ENCODE data around the gene DAZAP1. TPM values are rescaled to one million over a fixed set of nuclear protein-coding genes. Genes with fewer than 3 reads are reported as not detected.

Gene DAZAP1
- polyA plus RNA-seq, 1 of the 3 experiments (the other 2 are of a cell fraction) = 54.3 TPM

DNA sequence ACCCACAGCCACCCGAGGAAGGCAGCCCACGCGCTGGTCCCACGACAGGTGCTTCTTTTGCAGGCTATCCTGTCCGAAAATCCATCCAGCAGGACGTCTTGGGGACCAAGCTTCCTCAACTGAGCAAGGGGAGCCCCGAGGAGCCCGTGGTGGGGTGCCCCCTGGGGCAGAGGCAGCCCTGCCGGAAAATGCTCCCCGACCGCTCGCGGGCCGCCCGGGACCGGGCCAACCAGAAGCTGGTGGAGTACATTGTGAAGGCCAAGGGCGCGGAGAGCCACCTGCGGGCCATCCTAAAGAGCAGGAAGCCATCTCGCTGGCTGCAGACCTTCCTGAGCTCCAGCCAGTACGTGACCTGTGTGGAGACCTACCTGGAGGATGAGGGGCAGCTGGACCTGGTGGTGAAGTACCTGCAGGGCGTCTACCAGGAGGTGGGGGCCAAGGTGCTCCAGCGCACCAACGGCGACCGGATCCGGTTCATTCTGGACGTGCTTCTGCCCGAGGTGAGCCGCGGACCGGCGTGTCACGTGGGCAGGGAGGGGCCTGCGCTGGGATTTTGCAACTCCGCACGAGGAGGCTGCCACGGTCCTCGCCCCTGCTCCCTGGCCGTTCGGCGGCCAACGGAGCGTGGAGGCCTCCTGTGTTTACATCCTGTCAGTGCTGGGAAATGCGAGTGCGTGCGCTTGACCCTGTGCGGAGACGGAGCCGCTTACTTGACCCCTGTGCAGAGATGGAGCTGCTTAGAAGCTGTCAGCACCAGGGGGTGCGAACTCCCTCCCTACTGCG is 36.6 kb upstream of the DAZAP1 start (continued):
- TF ChIP-seq, protein P1, sequence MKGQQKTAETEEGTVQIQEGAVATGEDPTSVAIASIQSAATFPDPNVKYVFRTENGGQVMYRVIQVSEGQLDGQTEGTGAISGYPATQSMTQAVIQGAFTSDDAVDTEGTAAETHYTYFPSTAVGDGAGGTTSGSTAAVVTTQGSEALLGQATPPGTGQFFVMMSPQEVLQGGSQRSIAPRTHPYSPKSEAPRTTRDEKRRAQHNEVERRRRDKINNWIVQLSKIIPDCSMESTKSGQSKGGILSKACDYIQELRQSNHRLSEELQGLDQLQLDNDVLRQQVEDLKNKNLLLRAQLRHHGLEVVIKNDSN (IDR thresholded peaks at IDR 0.05; ENCODE audit: borderline replicate concordance, low read depth) = no peak

DNA sequence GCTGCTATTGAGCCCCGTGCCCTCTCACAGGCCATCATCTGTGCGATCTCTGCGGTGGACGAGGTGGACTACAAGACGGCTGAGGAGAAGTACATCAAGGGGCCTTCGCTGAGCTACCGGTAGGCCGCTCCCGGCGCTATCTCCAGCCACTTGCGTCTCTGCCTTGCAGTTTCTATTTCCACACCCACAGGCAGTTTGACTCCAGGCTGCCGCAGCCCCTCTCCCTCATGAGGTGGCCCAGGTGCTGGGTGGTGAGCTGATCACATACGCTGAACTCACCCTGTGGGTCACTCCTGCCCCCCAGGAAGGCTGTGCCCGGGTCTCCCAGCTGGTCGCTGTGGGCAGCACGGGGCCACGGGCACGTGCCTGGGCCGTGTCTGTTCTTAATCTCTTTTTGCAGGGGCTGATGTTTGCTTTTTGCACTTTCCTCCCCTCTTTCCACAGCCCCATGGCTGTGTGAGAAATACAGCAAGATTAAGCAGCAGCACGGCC is 34.3 kb upstream of the DAZAP1 start:
- 92% methylated on average over 19 of the region's 20 CpGs for WGBS (ENCODE audit: low lambda C conversion rate)

More for the DNA sequence above, 34.3 kb upstream of the DAZAP1 start:
- H3K79me2 ChIP-seq (ENCODE audit: insufficient read depth) = no peaks in the 10 kb centered on the region
- H3K4me3 ChIP-seq (ENCODE audit: low read depth in 2 of 2, low read length in 1 of 2) = no peak overlapping the region
- H4K20me1 ChIP-seq (ENCODE audit: insufficient read depth) = no peaks in the 10 kb centered on the region
- ChIA-PET POLR2A (interaction anchor here (1.0 to 1.5 kb wide), 2 partner anchors 10 to 104 kb away, joined by 4 to 7 read pairs; partner anchors contain the start of genes CIRBP and NDUFS7), CTCF (interaction anchor here (0.8 to 7.4 kb wide), 12 partner anchors 8 to 129 kb away, joined by 3 to 81 read pairs (median 6); no protein-coding TSS in a partner anchor)
- H3K27me3 ChIP-seq (ENCODE audit: insufficient read depth) = no peaks in the 10 kb centered on the region
- TF ChIP-seq NRF1 (IDR thresholded peaks at IDR 0.05; ENCODE audit: low read depth, low read length) (no peak), MXI1 (IDR thresholded peaks at IDR 0.05; ENCODE audit: low read depth, low read length) (no peak), RXRA (IDR thresholded peaks at IDR 0.05; ENCODE audit: borderline replicate concordance, low read depth) (no peak), EZH2phosphoT487 (IDR thresholded peaks at IDR 0.05; ENCODE audit: borderline replicate concordance, low read depth) (no peak), TEAD4 (IDR thresholded peaks at IDR 0.05; ENCODE audit: borderline replicate concordance, insufficient read depth) (no peak), JUND (IDR thresholded peaks at IDR 0.05) (no peak)
- TF ChIP-seq, protein P1 (IDR thresholded peaks at IDR 0.05; ENCODE audit: borderline replicate concordance, low read depth) = no peak
- TF ChIP-seq, protein P2, sequence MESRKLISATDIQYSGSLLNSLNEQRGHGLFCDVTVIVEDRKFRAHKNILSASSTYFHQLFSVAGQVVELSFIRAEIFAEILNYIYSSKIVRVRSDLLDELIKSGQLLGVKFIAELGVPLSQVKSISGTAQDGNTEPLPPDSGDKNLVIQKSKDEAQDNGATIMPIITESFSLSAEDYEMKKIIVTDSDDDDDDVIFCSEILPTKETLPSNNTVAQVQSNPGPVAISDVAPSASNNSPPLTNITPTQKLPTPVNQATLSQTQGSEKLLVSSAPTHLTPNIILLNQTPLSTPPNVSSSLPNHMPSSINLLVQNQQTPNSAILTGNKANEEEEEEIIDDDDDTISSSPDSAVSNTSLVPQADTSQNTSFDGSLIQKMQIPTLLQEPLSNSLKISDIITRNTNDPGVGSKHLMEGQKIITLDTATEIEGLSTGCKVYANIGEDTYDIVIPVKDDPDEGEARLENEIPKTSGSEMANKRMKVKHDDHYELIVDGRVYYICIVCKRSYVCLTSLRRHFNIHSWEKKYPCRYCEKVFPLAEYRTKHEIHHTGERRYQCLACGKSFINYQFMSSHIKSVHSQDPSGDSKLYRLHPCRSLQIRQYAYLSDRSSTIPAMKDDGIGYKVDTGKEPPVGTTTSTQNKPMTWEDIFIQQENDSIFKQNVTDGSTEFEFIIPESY (IDR thresholded peaks at IDR 0.05; ENCODE audit: borderline replicate concordance, low read depth) = no peak
- TF ChIP-seq, protein P3, sequence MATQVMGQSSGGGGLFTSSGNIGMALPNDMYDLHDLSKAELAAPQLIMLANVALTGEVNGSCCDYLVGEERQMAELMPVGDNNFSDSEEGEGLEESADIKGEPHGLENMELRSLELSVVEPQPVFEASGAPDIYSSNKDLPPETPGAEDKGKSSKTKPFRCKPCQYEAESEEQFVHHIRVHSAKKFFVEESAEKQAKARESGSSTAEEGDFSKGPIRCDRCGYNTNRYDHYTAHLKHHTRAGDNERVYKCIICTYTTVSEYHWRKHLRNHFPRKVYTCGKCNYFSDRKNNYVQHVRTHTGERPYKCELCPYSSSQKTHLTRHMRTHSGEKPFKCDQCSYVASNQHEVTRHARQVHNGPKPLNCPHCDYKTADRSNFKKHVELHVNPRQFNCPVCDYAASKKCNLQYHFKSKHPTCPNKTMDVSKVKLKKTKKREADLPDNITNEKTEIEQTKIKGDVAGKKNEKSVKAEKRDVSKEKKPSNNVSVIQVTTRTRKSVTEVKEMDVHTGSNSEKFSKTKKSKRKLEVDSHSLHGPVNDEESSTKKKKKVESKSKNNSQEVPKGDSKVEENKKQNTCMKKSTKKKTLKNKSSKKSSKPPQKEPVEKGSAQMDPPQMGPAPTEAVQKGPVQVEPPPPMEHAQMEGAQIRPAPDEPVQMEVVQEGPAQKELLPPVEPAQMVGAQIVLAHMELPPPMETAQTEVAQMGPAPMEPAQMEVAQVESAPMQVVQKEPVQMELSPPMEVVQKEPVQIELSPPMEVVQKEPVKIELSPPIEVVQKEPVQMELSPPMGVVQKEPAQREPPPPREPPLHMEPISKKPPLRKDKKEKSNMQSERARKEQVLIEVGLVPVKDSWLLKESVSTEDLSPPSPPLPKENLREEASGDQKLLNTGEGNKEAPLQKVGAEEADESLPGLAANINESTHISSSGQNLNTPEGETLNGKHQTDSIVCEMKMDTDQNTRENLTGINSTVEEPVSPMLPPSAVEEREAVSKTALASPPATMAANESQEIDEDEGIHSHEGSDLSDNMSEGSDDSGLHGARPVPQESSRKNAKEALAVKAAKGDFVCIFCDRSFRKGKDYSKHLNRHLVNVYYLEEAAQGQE (IDR thresholded peaks at IDR 0.05; ENCODE audit: low read depth, low read length) = no peak
- TF ChIP-seq, protein P4, sequence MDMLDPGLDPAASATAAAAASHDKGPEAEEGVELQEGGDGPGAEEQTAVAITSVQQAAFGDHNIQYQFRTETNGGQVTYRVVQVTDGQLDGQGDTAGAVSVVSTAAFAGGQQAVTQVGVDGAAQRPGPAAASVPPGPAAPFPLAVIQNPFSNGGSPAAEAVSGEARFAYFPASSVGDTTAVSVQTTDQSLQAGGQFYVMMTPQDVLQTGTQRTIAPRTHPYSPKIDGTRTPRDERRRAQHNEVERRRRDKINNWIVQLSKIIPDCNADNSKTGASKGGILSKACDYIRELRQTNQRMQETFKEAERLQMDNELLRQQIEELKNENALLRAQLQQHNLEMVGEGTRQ (IDR thresholded peaks at IDR 0.05; ENCODE audit: borderline replicate concordance, low read depth, low read length) = no peak
- TF ChIP-seq, protein P5, sequence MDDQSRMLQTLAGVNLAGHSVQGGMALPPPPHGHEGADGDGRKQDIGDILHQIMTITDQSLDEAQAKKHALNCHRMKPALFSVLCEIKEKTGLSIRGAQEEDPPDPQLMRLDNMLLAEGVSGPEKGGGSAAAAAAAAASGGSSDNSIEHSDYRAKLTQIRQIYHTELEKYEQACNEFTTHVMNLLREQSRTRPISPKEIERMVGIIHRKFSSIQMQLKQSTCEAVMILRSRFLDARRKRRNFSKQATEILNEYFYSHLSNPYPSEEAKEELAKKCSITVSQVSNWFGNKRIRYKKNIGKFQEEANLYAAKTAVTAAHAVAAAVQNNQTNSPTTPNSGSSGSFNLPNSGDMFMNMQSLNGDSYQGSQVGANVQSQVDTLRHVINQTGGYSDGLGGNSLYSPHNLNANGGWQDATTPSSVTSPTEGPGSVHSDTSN (IDR thresholded peaks at IDR 0.05) = no peak
- DNase-seq = no peak
- H2AFZ ChIP-seq (ENCODE audit: low read depth) = no peak overlapping the region
- H3K4me2 ChIP-seq = no peak overlapping the region
- H3K9me3 ChIP-seq = no peaks in the 10 kb centered on the region
- no peak overlapping the region for H3K27ac ChIP-seq (ENCODE audit: low read depth in 2 of 2, low read length in 1 of 2)
- H3F3A ChIP-seq (replicated peaks; ENCODE audit: insufficient read depth) = peaks cover 3% of the 10 kb centered on the region
- no peaks in the 10 kb centered on the region for H3K4me1 ChIP-seq (ENCODE audit: control insufficient read depth in 1 of 2, insufficient read depth in 2 of 2, low read depth in 1 of 2, low read length in 1 of 2)
- peaks cover 6 to 44% of the 10 kb centered on the region in 2 experiments for H3K36me3 ChIP-seq (replicated peaks in 1 of 2; ENCODE audit: control insufficient read depth in 1 of 2, insufficient read depth in 2 of 2, low read length in 1 of 2)
- H3K9ac ChIP-seq = no peak overlapping the region
- no peaks in the 10 kb centered on the region for H3K9me2 ChIP-seq

Data from SK-N-SH (cell line).